CD14-positive monocyte (primary cell): ENCODE data around the gene FNBP1L. TPM values are rescaled to one million over a fixed set of nuclear protein-coding genes. Genes with fewer than 3 reads are reported as not detected.

Experiments
- DNase-seq, 3 donors: peaks; one replicate each; pipeline ENCODE4 v3.0.0-alpha.2; 2011 to 2022
- H2AFZ ChIP-seq: 2 replicates; pipeline ENCODE4 v1.6.0; 2012; ENCODE audit warnings: mild to moderate bottlenecking, low read depth, low read length, inconsistent platforms; ENCODE audit not compliant: insufficient read depth, poor library complexity, severe bottlenecking
- H3K27ac ChIP-seq, 2 donors: 1 replicate in 1 of 2; 2 replicates in 1 of 2; pipeline ENCODE4 v1.5.1; 2012 to 2013; ENCODE audit warnings: low read length in 2 of 2, control low read depth in 1 of 2, inconsistent platforms in 1 of 2, low read depth in 1 of 2, mild to moderate bottlenecking in 1 of 2
- H3K27me3 ChIP-seq, 2 donors: one replicate each; pipeline versions ENCODE4 v1.6.0 to v1.6.1; 2011 to 2013; ENCODE audit warnings: low read length in 2 of 2; ENCODE audit not compliant: control insufficient read depth in 2 of 2, insufficient read depth in 2 of 2
- H3K36me3 ChIP-seq, 2 donors: replicated peaks in 1 of 2; 1 replicate in 1 of 2; 2 replicates in 1 of 2; pipeline versions ENCODE4 v1.5.1 to v1.6.1; 2012 to 2013; ENCODE audit warnings: low read length in 2 of 2, control low read depth in 1 of 2, inconsistent platforms in 1 of 2, mild to moderate bottlenecking in 1 of 2; ENCODE audit not compliant: insufficient read depth in 2 of 2, control insufficient read depth in 1 of 2
- H3K4me1 ChIP-seq, 2 donors: 1 replicate in 1 of 2; 2 replicates in 1 of 2; pipeline versions ENCODE4 v1.5.1 to v1.6.1; 2012 to 2013; ENCODE audit warnings: low read length in 2 of 2, control low read depth in 1 of 2, inconsistent platforms in 1 of 2, mild to moderate bottlenecking in 1 of 2, moderate library complexity in 1 of 2; ENCODE audit not compliant: insufficient read depth in 2 of 2, control insufficient read depth in 1 of 2
- H3K4me2 ChIP-seq: replicated peaks from 2 replicates; pipeline ENCODE3; 2012; ENCODE audit warnings: low read length, moderate library complexity, mild to moderate bottlenecking; ENCODE audit not compliant: poor library complexity, severe bottlenecking; ENCODE audit errors: extremely low read depth
- H3K4me3 ChIP-seq, 3 experiments: fragments of 200-600 bp in 1 of 3; sonication (generic) in 1 of 3; replicated peaks in 1 of 3; 1 replicate in 2 of 3; 2 replicates in 1 of 3; pipeline ENCODE4 v1.5.1; 2011 to 2013; ENCODE audit warnings: low read length in 3 of 3, mild to moderate bottlenecking in 3 of 3, control low read depth in 2 of 3, low read depth in 2 of 3, inconsistent platforms in 1 of 3, moderate library complexity in 1 of 3
- H3K79me2 ChIP-seq: 2 replicates; pipeline ENCODE4 v1.6.0; 2012; ENCODE audit warnings: mild to moderate bottlenecking, control low read depth, inconsistent platforms, low read length, moderate library complexity; ENCODE audit not compliant: insufficient read depth
- H3K9ac ChIP-seq: 2 replicates; pipeline ENCODE4 v1.6.0; 2017; ENCODE audit warnings: low read length, mild to moderate bottlenecking; ENCODE audit not compliant: insufficient read depth, poor library complexity, severe bottlenecking
- H3K9me3 ChIP-seq, 2 donors: replicated peaks in 1 of 2; 1 replicate in 1 of 2; 2 replicates in 1 of 2; pipeline versions ENCODE4 v1.5.1 to v1.6.1; 2012 to 2013; ENCODE audit warnings: low read length in 2 of 2, control low read depth in 1 of 2; ENCODE audit not compliant: control insufficient read depth in 1 of 2, insufficient read depth in 1 of 2
- H4K20me1 ChIP-seq: 2 replicates; pipeline ENCODE4 v1.6.0; 2012; ENCODE audit warnings: mild to moderate bottlenecking, low read length, control low read depth, moderate library complexity; ENCODE audit not compliant: insufficient read depth
- H3K27ac Mint-ChIP-seq, 7 donors: one replicate each; pipeline ENCODE4 v1.8.0; 2020; ENCODE audit warnings: mild to moderate bottlenecking in 7 of 7, mixed read lengths in 7 of 7, moderate library complexity in 6 of 7, inconsistent platforms in 2 of 7
- H3K27me3 Mint-ChIP-seq, 3 donors: one replicate each; pipeline ENCODE4 v1.8.0; 2021 to 2022; ENCODE audit warnings: low read depth in 3 of 3, mild to moderate bottlenecking in 3 of 3, mixed read lengths in 3 of 3, moderate library complexity in 3 of 3, inconsistent platforms in 1 of 3
- H3K36me3 Mint-ChIP-seq, 2 donors: one replicate each; pipeline ENCODE4 v1.8.0; 2020; ENCODE audit warnings: mixed read lengths in 2 of 2, inconsistent platforms in 1 of 2, mild to moderate bottlenecking in 1 of 2
- H3K4me1 Mint-ChIP-seq: one replicate; pipeline ENCODE4 v1.8.0; 2020; ENCODE audit warnings: mild to moderate bottlenecking, mixed read lengths
- H3K4me3 Mint-ChIP-seq, 2 donors: one replicate each; pipeline ENCODE4 v1.8.0; 2020; ENCODE audit warnings: mild to moderate bottlenecking in 2 of 2, mixed read lengths in 2 of 2, moderate library complexity in 1 of 2
- H3K9me3 Mint-ChIP-seq, 7 donors: one replicate each; pipeline ENCODE4 v1.8.0; 2020 to 2022; ENCODE audit warnings: mixed read lengths in 7 of 7, mild to moderate bottlenecking in 6 of 7, moderate library complexity in 6 of 7, inconsistent platforms in 2 of 7
- CTCF ChIP-seq: fragments of 200-600 bp; IDR thresholded peaks from one replicate; pipeline ENCODE4 v1.8.0; 2022; ENCODE audit warnings: antibody characterized with exemption, mild to moderate bottlenecking
- WGBS: methylation state at CpG from one replicate; pipeline ENCODE4 v1.1.5; 2013; ENCODE audit warnings: missing lambda C conversion rate; ENCODE audit not compliant: insufficient coverage; 5-methylcytosine and 5-hydroxymethylcytosine counted together
- intact Hi-C, 2 donors: fragments of 100-400 bp; cut with micrococcal nuclease; formaldehyde crosslinking; loops; one replicate each; pipeline versions ENCODE4 v1.15.0 to v1.15.1; 2023
- polyA plus RNA-seq, 3 donors: library from polyadenylated mRNA; depleted of rRNA in 1 of 3; unstranded in 2 of 3; stranded (reverse) in 1 of 3; fragments of 300-500 nt in 2 of 3; fragments of >200 nt in 1 of 3; fragmentation: Illumina TruSeq in 2 of 3; gene quantifications; 1 replicate in 2 of 3; 2 replicates in 1 of 3; pipeline ENCODE4 v1.2.3, GENCODE V29; 2012 to 2021

Gene FNBP1L
- polyA plus RNA-seq, 3 donors, result 0.15 to 0.32 (median 0.28) TPM

GRCh38 chr1:93503163-93503562 lies 55.2 kb downstream of the FNBP1L start:
- intact Hi-C loops, result no loop called here
- Histone ChIP-seq H2AFZ (no peak overlapping the region), H3K27me3 (no peaks in the 10 kb centered on the region), H3K9me3 (no peaks in the 10 kb centered on the region), H3K79me2 (no peaks in the 10 kb centered on the region), H3K27ac (no peak overlapping the region), H3K4me2 (no peak overlapping the region), H3K9ac (no peak overlapping the region), H3K4me1 (no peaks in the 10 kb centered on the region), H3K4me3 (no peak overlapping the region), H4K20me1 (no peaks in the 10 kb centered on the region), H3K36me3 (no peaks in the 10 kb centered on the region)
- no CpG with 5 or more reads among the region's 3 CpGs for WGBS
- no peak for DNase-seq
- Mint-ChIP-seq H3K27me3 (no peaks in the 10 kb centered on the region), H3K9me3 (peaks cover 0 to 1% (median 0%) of the 10 kb centered on the region in 7 donors), H3K4me1 (peaks cover 3% of the 10 kb centered on the region), H3K4me3 (no peak overlapping the region), H3K36me3 (peaks cover 3 to 4% of the 10 kb centered on the region in 2 donors), H3K27ac (no peak overlapping the region)
- TF ChIP-seq CTCF, result no peak

- Mint-ChIP-seq H3K27me3 (no peaks in the 10 kb centered on the region), H3K9me3 (peaks cover 0 to 1% (median 0%) of the 10 kb centered on the region in 7 donors), H3K36me3 (peaks cover 3 to 4% of the 10 kb centered on the region in 2 donors), H3K27ac (no peak overlapping the region), H3K4me1 (peaks cover 3% of the 10 kb centered on the region), H3K4me3 (no peak overlapping the region)
- Histone ChIP-seq H3K9me3 (no peaks in the 10 kb centered on the region), H3K27me3 (no peaks in the 10 kb centered on the region), H2AFZ (no peak overlapping the region), H3K27ac (no peak overlapping the region), H3K4me1 (no peaks in the 10 kb centered on the region), H3K79me2 (no peaks in the 10 kb centered on the region), H3K4me2 (no peak overlapping the region), H4K20me1 (no peaks in the 10 kb centered on the region), H3K36me3 (no peaks in the 10 kb centered on the region), H3K4me3 (no peak overlapping the region), H3K9ac (no peak overlapping the region)
- intact Hi-C loops, result no loop called here
- no peak for TF ChIP-seq CTCF
- no peak for DNase-seq
Measured at GRCh38 chr1:93503816-93504215, 55.9 kb downstream of the FNBP1L start.
